Measurements from ENCODE around the gene PRORP.
A peak's percentile ranks its signal among the peaks of the same experiment; 100 is the strongest.
"Not testable (repeated sequence)": the region's sequence is repeated elsewhere in the genome, so short reads cannot be mapped to it uniquely, and the experiment has no call there.

Gene PRORP

DNA sequence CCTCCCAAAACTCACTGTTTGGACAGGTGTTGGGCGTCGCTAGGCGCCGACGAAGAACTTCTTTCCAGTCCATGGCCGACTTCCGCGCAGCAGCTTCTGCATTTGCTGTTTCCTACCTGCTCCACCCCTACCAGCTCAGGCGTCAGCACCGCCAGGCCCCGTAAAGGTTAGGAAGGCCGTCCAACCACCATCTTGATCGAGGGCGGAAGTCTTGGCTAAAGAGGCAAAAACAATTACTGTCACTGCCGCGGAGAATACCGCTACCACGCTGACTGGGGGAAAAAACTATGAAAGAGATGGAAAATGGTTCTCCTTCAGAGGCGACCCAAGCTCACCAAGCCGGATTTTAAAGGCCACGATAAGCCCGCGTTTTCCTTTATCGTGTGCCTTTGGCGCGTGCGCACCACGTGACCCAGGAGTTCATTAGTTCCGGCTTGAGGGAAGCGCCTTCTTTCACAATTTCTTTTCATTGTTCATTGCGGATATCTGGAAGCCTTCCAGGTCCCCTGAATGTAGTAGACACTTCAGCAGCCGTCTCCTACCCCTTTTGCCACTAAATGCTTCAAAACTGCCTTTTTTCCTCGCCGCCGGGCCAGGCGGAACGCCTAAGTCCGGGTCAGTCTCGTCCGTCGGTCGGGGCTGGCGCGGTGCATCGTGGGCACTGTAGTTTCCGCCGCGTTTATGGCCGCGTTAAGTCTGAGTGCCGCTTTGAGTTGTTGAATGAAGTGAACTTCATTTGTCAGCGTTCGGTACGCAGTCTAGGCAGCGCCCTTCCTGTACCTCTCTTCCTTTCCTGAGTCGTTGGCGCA is at the start of gene PRORP, which contains the start of gene PPP2R3C:
PRORP (plus strand) TSS at position 666 of the 809 bp plus-strand sequence. CDS start 694 bp downstream, outside the sequence.
PPP2R3C (minus strand) TSS at position 104 of the 809 bp plus-strand sequence; CDS start at position 73, 31 bp downstream.
- peak; percentile 68 for DNase-seq (ENCODE audit: low read depth)

DNA sequence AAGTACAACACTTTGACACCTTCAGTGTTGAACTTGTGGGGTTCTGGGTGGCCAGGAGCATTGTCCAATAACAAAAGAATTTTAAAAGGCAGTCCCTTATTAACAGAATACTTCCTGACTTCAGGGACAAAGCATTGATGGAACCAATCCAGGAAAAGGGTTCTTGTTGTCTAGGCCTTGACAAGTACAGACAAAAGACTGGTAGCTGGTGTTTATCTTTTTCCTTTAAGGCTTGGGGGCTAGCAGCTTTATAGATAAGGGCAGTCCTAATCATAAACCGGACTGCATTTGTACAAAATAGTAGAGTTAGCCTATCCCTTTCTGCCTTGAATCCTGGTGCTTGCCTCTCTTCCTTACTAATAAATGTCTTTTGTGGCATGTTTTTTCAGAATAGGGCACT is 48.9 kb upstream of the PRORP start:
- DNase-seq (ENCODE audit: low read depth) = no peak

DNA sequence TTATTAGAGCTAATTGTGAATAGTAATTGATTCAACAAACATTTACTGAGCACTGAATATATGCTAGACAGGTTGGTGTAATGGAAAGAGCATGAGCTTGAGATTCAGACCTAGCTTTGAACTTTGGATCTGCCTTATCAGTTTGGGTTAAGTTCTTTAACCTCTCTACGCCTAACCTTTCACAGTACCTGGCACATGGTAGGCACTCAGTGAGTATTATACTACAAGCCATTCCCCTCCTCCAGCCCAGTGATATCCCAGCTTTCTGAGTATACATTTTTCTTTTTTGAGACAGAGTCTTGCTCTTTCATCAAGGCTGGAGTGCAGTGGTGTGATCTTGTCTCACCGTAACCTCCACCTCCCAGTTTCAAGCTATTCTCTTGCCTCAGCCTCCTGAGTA is 44.3 kb upstream of the PRORP start:
- no peak for DNase-seq (ENCODE audit: low read depth)

DNA sequence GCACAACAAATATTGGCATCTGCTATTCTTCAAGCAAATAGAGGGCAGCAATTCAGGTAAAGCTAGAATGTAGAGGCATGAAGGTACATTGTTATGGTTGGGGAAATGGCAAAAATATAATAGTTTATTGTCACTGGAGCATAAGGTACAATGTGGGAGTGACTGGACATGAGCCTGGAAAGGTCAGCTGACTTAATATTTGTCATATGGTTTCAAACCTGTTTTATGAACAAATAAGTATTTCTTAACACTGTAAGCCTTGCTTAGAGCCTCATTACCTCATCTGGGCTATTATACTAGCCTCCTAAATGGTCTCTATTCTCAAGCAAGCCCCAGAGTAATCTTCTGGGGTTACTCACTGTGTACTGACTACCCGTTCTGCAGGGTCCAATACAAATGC is 42.6 kb upstream of the PRORP start:
- DNase-seq (ENCODE audit: low read depth) = no peak

DNA sequence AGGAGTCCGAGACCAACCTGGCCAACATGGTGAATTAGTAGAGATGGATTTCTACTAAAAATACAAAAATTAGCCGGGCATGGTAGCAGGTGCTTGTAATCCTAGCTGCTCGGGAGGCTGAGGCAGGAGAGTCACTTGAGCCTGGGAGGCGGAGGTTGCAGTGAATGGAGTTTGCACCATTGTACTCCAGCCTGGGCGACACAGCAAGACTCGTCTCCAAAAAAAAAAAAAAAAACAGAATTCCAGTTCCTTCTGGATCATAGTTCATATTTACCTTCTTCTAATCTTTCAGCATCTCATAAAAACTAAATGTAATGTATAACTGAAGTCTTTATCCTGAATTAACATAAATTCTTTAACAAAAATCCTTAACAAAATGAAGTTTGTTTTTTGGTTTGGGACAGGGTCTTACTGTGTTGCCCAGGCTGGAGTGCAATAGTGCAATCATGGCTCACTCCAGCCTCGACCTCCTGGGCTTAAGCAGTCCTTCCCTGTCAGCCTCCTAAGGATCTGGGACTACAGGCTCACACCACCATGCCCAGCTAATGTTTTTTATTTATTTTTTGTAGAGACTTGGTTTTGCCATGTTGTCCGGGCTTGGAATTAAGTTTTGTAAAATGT is 38.7 kb upstream of the PRORP start:
- no peak for DNase-seq (ENCODE audit: low read depth)

DNA sequence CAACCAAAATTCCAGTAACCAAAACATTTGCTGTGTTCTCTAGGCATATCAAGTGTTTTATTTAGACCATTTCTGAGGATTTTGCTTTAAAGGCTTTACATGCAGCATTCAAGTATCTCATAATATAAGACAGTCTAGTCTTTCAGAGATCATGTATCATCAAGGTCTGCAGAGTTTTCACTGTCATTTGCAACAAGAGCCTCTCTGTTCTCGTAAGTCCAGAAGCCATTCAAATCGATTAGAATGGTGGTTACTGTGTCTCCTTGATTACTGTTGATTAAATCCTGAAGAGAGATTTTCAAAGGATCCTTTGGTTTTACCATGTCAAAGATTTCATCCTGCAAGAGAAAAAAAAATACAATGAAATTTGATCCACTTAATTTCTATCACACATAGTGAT is 36.9 kb upstream of the PRORP start:
- DNase-seq (ENCODE audit: low read depth) = no peak

DNA sequence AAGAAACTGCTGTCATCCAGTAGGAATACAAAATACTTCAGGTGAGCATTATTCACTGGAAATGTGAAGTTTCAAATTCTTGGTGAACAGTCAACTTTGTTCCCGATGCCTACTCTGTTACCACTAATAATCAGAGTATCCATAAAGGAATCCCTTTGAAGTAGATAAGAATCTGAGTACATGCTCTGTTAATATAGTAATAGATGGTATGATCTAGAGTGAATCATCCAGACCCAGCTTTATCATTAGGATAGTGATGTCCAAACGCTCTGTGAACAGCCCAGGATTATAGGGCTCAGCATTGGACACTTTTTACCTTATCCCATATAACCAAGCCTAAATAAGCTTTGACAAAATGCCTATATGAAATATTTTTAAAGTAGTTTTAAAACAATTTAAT is 33.8 kb upstream of the PRORP start:
- no peak for DNase-seq (ENCODE audit: low read depth)

DNA sequence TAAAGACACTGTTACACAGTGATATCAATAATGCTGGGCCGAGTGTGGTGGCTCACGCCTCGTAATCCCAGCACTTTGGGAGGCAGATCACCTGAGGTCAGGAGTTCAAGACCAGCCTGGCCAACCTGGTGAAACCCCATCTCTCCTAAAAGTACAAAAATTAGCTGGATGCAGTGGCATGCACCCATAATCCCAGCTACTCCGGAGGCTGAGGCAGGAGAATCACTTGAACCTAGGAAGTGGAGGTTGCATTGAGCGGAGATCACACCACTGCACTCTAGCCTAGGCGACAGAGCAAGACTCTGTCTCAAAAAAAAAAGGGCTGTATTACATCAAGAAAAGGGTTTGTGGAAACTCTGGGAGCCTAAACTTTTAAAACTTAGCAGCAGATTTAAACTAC is 27.7 kb upstream of the PRORP start:
- not testable (repeated sequence) for DNase-seq (ENCODE audit: low read depth)

DNA sequence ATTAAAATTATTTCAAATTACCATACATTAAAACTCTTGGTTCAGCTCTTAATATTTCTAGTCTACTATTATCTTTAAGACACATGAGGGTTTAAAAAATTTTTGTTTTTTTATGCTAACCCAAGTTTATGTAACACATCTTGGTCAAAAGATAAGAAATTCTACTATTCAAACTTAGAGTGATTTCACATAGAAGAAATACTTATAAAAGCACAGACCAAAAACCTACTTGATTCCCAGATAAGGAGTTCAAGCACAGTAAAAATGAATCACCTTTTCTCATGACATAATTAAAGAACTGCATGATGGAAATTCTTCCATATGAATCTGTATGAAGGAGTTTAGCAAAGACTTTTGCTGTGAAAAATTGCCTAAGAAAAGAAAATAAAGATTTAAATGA is 14.5 kb upstream of the PRORP start:
- DNase-seq (ENCODE audit: low read depth) = no peak

DNA sequence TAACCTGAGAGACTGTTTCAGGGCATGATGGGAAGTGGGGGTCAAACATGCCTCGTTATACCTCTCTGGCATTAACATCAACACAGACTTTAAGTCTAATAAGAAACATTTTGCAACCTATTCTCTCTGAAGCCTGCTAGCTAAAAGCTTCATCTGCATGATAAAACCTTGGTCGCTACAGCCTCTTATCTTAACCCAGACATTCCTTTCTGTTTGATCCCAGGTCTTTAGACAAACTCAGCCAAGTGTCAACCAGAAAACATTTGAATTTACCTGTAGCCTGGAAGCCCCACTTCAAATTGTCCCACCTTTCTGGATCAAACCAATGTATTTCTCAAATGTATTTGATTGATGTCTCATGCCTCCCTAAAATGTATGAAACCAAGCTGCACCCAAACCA is 9.7 kb upstream of the PRORP start:
- no peak for DNase-seq (ENCODE audit: low read depth)

DNA sequence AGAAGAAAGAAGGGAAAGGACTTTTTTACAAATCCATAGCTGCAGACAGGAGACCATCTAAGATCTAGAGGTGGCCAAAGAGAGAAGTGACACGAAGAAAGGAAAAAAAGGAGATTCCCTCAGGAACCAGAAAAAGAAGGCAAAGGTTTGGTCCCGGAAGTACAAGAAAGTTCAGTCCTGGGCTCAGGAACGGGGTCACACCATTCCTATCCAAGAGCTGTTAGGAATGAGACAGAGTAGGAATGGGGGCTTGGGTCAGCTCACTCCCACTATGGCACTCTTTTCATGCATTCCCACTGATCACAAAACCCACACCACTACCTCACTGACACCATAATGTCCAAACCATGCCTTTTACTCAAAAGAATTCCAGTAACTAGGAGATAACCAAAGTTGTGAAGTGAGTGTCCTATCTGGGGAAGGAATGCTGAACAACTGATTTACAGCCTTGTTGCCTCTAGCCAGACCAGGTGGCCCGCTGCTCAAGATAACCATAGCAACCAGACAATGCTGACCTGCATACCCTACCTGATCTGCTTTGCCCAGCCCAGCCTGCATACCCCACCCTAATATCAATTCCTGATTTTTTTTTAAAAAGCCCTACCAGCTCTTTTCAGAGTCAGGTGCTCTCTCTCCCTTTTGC is 8.9 kb upstream of the PRORP start:
- no peak for DNase-seq (ENCODE audit: low read depth)

DNA sequence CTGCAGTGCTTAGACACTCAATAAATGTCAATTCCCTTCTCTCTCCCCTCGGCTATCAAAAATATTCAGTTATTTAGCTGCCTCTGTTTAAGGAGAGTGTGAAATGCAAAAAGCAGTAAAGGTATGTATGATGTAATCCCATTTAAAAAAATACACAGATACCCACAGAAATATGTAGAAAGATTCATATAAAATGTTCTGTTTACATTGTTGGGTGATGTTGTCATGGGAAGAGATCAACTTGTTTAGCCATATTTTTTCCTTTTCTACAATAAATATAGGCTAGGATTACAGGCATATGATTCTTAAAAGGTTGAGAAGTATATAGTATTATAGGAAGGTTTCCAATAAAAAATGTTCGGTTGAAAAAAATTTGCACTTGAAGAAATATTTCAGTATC is 8.3 kb upstream of the PRORP start:
- DNase-seq (ENCODE audit: low read depth) = no peak

DNA sequence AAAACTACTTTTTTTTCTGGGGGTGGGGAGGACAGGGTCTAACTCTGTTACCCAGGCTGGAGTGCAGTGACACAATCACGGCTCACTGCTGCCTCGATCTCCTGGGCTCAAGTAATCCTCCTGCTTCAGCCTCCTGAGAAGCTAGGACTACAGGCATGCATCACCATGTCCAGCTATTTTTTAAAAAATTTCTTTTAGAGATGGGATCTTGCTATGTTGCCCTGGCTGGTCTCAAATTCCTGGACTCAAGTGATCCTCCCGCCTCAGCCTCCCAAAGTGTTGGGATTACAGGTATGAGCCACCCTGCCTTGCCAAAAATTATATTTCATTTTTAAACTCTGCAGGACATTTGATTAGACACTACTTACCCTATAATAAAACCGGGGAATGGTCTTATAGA is 6.1 kb upstream of the PRORP start:
- DNase-seq (ENCODE audit: low read depth) = no peak

DNA sequence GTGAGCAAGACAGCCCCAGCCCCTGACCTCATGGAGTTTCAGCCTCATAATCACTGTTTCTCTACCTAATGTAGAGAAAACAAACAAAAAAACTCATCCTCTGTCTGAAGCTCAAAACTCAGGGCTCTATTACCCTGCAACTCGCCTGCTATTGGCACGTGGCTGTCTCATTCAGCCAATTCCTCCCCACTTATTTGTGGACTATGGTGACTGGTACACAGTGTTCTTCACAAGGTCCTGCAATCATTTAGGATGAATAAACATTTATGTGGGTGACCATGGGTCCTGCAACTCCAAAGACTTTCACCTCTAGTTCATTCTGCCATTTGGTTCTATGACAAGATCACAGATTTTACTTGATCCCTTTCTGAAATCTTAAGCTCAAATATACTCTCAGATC is 5.2 kb upstream of the PRORP start:
- DNase-seq (ENCODE audit: low read depth) = no peak

DNA sequence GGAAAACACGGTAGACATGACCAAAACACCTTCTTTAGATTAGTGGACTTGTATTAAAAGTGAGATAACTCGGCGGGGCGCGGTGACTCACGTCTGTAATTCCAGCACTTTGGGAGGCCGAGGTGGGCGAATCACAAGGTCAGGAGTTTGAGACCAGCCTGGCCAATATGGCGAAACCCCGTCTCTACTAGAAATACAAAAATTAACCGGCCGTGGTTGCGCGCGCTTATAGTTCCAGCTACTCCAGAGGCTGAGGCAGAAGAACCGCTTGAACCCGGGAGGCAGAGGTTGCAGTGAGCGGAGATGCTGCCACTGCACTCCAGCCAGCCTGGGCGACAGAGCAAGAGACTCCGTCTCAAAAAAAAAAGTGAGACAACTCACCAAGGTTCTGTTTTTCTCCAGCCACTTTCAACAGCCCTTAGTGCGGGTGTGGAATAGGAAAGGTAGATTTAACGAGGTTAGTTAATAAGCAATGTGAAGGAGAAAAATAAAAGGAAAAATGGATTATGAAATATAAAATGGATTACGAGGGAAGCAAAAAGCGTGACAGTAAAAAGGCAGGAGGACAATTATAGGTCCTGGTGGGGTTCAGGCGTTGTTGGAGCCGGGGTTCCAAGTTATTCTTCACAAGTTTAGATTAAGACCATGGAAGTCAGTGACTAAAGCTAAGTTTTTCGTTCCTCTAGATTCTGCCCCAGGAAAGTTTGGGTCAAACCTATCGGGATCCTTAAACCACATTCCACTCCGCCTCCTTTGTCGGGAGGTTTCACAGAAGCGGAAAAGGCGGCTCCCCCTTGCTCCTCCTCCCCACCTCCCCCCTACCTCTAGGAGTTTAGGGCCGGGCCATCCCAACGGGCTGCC is 1.1 kb upstream of the PRORP start:
- DNase-seq (ENCODE audit: low read depth) = peak; percentile 89

DNA sequence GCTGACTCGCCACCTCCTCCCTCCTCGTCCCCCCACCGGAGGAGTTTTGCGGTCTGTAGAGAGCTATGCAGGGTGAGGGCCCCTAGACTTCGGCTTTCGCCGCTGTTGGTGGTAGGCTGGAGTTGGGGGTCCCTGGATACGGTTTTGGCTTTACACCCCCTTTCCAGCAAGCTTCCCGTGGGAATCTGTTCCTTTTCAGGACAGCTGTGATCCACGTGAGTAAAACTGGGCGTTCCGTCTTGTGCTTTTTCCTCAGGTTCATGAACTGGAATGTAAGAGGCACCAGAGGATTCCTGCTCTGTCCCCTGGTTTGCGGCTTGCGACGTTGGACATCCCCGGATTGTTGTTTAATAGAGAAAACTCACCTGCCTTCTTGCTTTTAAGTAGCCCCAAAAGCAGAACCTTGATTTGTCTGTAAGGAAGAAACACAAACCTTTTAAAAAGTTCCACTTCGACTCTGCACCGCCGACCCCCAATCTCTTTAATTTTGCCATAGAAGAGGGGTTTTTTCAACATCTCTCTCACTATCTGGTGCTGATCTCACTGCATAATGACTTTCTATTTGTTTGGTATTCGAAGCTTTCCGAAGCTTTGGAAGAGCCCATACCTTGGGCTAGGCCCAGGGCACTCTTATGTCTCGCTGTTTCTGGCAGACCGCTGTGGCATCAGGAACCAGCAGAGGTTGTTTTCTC is 490 bp downstream of the PRORP start:
- DNase-seq (ENCODE audit: low read depth) = no peak

DNA sequence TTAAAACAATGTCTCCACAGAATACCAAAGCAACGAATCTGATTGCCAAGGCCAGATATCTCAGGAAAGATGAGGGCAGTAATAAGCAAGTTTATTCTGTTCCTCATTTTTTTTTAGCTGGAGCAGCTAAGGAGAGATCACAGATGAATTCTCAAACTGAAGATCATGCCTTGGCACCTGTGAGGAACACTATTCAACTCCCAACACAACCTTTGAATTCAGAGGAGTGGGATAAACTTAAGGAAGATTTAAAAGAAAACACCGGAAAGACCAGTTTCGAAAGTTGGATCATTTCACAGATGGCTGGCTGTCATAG is 994 bp downstream of the PRORP start:
- no peak for DNase-seq (ENCODE audit: low read depth)

DNA sequence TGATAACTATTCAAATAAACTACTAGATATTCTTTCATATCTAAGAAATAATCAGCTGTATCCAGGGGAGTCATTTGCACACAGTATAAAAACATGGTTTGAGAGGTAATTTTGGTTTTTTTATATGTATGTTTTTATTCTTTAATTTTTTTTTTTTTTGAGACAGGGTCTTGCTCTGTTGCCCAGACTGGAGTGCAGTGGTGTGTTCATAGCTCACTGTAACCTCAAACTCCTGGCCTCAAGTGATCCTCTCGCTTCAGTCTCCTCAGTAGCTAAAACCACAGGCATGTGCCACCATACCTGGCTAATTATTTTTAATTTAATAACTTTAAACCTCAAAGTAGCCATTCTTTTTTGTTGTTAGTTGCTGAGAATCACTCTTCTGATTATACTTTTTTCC is 1.8 kb downstream of the PRORP start:
- DNase-seq (ENCODE audit: low read depth) = no peak

DNA sequence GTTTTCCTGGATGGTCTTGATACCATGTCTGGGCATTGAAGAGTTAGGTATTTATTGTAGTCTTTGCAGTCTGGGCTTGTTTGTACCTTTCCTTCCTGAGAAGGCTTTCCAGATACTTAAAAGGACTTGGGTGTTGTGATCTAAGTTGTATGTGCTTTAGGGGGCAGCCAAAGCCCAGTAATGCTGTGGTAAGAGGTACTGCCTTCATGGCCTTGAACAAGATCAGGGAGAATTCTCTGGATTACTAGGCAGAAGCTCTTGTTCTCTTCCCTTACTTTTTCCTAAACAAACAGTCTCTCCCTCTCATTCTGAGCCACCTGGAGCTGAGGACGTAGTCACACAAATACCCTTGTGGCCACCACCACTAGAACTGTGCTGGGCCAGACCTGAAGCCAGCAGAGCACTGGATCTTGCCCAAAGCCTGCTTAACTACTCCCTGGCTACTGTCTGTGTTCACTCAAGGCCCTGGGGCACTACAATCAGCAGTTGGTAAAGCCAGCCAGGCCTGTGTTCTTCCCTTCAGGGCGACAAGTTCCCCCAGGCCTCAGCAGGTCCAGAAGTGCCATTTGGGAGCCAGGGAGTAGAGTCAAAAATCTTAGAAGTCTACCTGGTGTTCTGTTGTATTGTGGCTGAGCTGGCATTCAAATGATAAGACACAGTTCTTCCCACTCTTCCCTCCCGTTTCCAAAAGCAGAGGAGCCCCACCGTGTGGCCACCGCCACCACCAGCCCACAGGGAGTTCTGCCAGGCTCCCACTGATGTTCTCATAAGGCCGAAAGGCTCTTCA is 11.4 kb downstream of the PRORP start:
- no peak for DNase-seq (ENCODE audit: low read depth)

DNA sequence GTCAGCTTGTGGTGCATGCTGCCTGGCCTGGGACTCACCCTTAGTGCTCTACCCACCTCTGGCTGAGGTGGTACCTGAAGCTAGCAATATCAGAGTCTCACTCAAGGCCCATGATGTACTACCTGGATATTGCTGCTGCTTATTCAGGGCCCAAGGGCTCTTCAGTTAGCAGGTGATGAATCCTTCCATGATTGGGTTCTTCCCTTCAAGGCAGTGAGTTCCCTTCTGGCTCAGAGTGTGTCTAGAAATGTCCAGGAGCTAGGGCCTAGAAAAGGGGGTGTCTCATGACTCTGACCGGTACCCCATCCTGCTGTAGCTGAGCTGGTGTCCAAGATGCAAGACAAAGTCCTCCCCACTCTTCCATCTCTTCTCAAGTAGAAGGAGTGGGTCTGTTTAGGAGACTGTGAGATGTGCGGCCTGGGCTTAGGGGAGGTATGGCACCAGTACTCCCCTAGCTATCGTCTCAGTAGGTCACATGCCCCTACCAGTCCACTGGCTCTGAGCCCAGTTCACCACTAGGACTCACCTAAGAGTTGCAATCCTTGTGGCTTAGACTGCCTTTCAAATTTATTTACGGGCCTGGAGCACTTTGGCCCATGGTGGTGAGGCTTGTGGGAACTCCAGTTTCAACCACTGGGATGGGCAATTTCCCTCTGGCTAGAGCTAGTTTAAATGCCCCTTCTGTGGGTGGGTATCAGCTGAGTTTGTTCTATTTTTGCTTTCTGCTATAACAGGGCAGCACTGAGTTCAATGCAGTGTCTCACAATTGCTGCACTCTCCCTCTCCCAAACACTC is 12.2 kb downstream of the PRORP start:
- no peak for DNase-seq (ENCODE audit: low read depth)

Measured in fibroblast of the conjunctiva (primary cell).